ENCODE measurements around the gene UXS1.

- no peak for TF ChIP-seq EZH2 (IDR thresholded peaks at IDR 0.05; ENCODE audit: low read length, unreplicated experiment)
- no peak for TF ChIP-seq CTCF (conservative IDR thresholded peaks at IDR 0.05; ENCODE audit: low read depth, low read length)
- no peak for TF ChIP-seq EZH2phosphoT487 (IDR thresholded peaks at IDR 0.05; ENCODE audit: borderline replicate concordance, low read length)
These were observed 85.3 kb downstream of the UXS1 start for GRCh38 chr2:106108791-106109190.
